ENCODE data around the gene CERS6.

- TF ChIP-seq CTCF (IDR thresholded peaks at IDR 0.05) (no peak), POLR2A (IDR thresholded peaks at IDR 0.05) (no peak)
Observed at GRCh38 chr2:168436840-168437239, 19.2 kb upstream of the CERS6 start.

All from breast epithelium (tissue), 3 donors.